Natural killer cell (primary cell): ENCODE measurements around the gene ANXA2R. TPM values are rescaled to one million over a fixed set of nuclear protein-coding genes. Genes with fewer than 3 reads are reported as not detected.
A peak's percentile ranks its signal among the peaks of the same experiment; 100 is the strongest.
"Not testable (repeated sequence)": the region's sequence is repeated elsewhere in the genome, so short reads cannot be mapped to it uniquely, and the experiment has no call there.

Experiments
- ATAC-seq, 3 donors: fragments of 150-1000 bp in 2 of 3; fragments of 200-7000 bp in 1 of 3; cut with Tn5 transposase; 1 replicate in 1 of 3; 2 replicates in 2 of 3; pipeline ENCODE4 v1.10.0; 2021; ENCODE audit warnings: mild to moderate bottlenecking in 2 of 3, moderate library complexity in 2 of 3
- DNase-seq, 2 donors: peaks; one replicate each; pipeline versions ENCODE4 v3.0.0 to v3.0.0-alpha.2; 2013 to 2021; ENCODE audit warnings: mixed read lengths in 1 of 2
- H3K27ac ChIP-seq: one replicate; pipeline ENCODE4 v1.5.1; 2013; ENCODE audit warnings: mild to moderate bottlenecking, low read length
- H3K27me3 ChIP-seq: one replicate; pipeline ENCODE4 v1.6.1; 2013; ENCODE audit warnings: low read length; ENCODE audit not compliant: control insufficient read depth, insufficient read depth
- H3K36me3 ChIP-seq: one replicate; pipeline ENCODE4 v1.6.1; 2013; ENCODE audit warnings: low read length; ENCODE audit not compliant: control insufficient read depth, insufficient read depth
- H3K4me1 ChIP-seq: one replicate; pipeline ENCODE4 v1.6.1; 2013; ENCODE audit warnings: low read length; ENCODE audit not compliant: control insufficient read depth, insufficient read depth
- H3K4me3 ChIP-seq: one replicate; pipeline ENCODE4 v1.5.1; 2013; ENCODE audit warnings: low read length
- H3K9me3 ChIP-seq: one replicate; pipeline ENCODE4 v1.6.1; 2013; ENCODE audit warnings: low read length; ENCODE audit not compliant: control insufficient read depth, insufficient read depth
- H3K27ac Mint-ChIP-seq, 2 donors: one replicate each; pipeline ENCODE4 v1.8.0; 2022; ENCODE audit warnings: mild to moderate bottlenecking in 2 of 2, mixed read lengths in 2 of 2, moderate library complexity in 1 of 2
- H3K27me3 Mint-ChIP-seq, 2 donors: one replicate each; pipeline ENCODE4 v1.8.0; 2022; ENCODE audit warnings: low read depth in 2 of 2, mixed read lengths in 2 of 2
- H3K36me3 Mint-ChIP-seq: one replicate; pipeline ENCODE4 v1.8.0; 2022; ENCODE audit warnings: mixed read lengths
- H3K4me1 Mint-ChIP-seq, 2 donors: one replicate each; pipeline ENCODE4 v1.8.0; 2022; ENCODE audit warnings: mixed read lengths in 2 of 2
- H3K4me3 Mint-ChIP-seq: one replicate; pipeline ENCODE4 v1.8.0; 2022; ENCODE audit warnings: mild to moderate bottlenecking, moderate library complexity, mixed read lengths
- H3K9me3 Mint-ChIP-seq, 2 donors: one replicate each; pipeline ENCODE4 v1.8.0; 2022; ENCODE audit warnings: mixed read lengths in 2 of 2
- WGBS: methylation state at CpG from one replicate; pipeline ENCODE4 v1.1.7; 2013; ENCODE audit warnings: missing lambda C conversion rate; ENCODE audit not compliant: insufficient coverage; 5-methylcytosine and 5-hydroxymethylcytosine counted together
- intact Hi-C: fragments of 100-400 bp; cut with micrococcal nuclease; formaldehyde crosslinking; loops from one replicate; pipeline ENCODE4 v1.14.2; 2022
- total RNA-seq, 4 donors: library from RNA; stranded (reverse); fragments of 120-200 nt in 1 of 4; gene quantifications; one replicate each; pipeline versions ENCODE4 v1.2.3 to v1.2.4, GENCODE V29; 2013 to 2022
- TF ChIP-seq, protein P1 (sequence below): fragments of 200-600 bp; IDR thresholded peaks from one replicate; pipeline ENCODE4 v1.8.0; 2022; ENCODE audit warnings: antibody characterized with exemption

ANXA2R gene
- total RNA-seq, 3 donors from 2014 or later (not counting 1 experiment from before 2014, with no cell fraction given), result 34.3 to 55.2 (median 38.0) TPM

DNA sequence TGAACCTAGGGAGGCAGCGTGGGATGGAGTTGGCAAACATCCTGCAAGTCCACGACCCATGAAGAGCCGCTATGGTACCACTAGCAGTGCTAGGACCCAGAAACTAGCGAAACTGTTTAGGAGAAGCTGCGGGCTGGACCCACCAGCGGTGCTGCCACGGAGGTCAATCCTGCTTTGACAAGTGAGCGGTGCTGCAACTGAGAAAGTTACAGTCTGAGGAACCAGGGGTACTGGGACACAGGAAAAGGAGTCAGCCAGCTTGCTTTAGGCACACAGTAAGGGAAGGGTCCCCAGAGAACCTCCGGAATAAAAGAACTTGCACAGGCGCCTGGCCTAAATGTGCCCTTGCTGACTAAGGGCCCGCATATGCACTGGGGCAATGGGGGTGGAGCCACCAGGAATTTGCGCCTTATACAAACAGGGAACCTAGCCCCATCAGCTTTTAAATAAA, 23.6 kb upstream of the ANXA2R start:
- no peak for DNase-seq
- no peak overlapping the region for H3K4me3 ChIP-seq

GRCh38 chr5:43061352-43062075, 21.4 kb upstream of the ANXA2R start:
- Histone ChIP-seq H3K36me3 (no peaks in the 10 kb centered on the region), H3K4me3 (no peak overlapping the region), H3K27ac (no peak overlapping the region), H3K9me3 (no peaks in the 10 kb centered on the region), H3K27me3 (no peaks in the 10 kb centered on the region), H3K4me1 (peaks cover 12% of the 10 kb centered on the region)
- peak overlapping the region; percentile 5 to 56 for H3K27ac Mint-ChIP-seq
- WGBS, result 92% methylated on average over 4 of the region's 5 CpGs
- H3K4me1 Mint-ChIP-seq, result peaks cover 16% of the 10 kb centered on the region in 2 donors
- H3K9me3 Mint-ChIP-seq, result no peaks in the 10 kb centered on the region
- no peak overlapping the region for H3K4me3 Mint-ChIP-seq
- DNase-seq (no peak), ATAC-seq (no peak)
- no peaks in the 10 kb centered on the region for H3K36me3 Mint-ChIP-seq
- intact Hi-C loops, result no loop called here
- TF ChIP-seq, protein P1, sequence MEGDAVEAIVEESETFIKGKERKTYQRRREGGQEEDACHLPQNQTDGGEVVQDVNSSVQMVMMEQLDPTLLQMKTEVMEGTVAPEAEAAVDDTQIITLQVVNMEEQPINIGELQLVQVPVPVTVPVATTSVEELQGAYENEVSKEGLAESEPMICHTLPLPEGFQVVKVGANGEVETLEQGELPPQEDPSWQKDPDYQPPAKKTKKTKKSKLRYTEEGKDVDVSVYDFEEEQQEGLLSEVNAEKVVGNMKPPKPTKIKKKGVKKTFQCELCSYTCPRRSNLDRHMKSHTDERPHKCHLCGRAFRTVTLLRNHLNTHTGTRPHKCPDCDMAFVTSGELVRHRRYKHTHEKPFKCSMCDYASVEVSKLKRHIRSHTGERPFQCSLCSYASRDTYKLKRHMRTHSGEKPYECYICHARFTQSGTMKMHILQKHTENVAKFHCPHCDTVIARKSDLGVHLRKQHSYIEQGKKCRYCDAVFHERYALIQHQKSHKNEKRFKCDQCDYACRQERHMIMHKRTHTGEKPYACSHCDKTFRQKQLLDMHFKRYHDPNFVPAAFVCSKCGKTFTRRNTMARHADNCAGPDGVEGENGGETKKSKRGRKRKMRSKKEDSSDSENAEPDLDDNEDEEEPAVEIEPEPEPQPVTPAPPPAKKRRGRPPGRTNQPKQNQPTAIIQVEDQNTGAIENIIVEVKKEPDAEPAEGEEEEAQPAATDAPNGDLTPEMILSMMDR, result no peak
- no peaks in the 10 kb centered on the region for H3K27me3 Mint-ChIP-seq

More for the DNA sequence above, 23.6 kb upstream of the ANXA2R start:
- 97% methylated on average over 12 of the region's 12 CpGs for WGBS
- ATAC-seq, result no peak
- H3K27ac ChIP-seq, result peak overlapping the region; percentile 96
- H3K4me3 Mint-ChIP-seq, result no peak overlapping the region
- H3K27me3 Mint-ChIP-seq, result no peaks in the 10 kb centered on the region
- H3K36me3 ChIP-seq, result no peaks in the 10 kb centered on the region
- intact Hi-C loops, result loop anchor here (1.0 to 2.0 kb wide), 2 partner anchors 21 to 71 kb away; no protein-coding TSS in a partner anchor
- H3K4me1 Mint-ChIP-seq, result peaks cover 31 to 32% of the 10 kb centered on the region in 2 donors
- no peaks in the 10 kb centered on the region for H3K9me3 Mint-ChIP-seq
- H3K4me1 ChIP-seq, result peaks cover 30% of the 10 kb centered on the region
- no peaks in the 10 kb centered on the region for H3K27me3 ChIP-seq
- peak overlapping the region; percentile 97 to 100 for H3K27ac Mint-ChIP-seq
- H3K9me3 ChIP-seq, result no peaks in the 10 kb centered on the region
- H3K36me3 Mint-ChIP-seq, result no peaks in the 10 kb centered on the region
- TF ChIP-seq, protein P1, result no peak

GRCh38 chr5:43060020-43060419, 19.9 kb upstream of the ANXA2R start:
- intact Hi-C loops, result not testable (repeated sequence)

DNA sequence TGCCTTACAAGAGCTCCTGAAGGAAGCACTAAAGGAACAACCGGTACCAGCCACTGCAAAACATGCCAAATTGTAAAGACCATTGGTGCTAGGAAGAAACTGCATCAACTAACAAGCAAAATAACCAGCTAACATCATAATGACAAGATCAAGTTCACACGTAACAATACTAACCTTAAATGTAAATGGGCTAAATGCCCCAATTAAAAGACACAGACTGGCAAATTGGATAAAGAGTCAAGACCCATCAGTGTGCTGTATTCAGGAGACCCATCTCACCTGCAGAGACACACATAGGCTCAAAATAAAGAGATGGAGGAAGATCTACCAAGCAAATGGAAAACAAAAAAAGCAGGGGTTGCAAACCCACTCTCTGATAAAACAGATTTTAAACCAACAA, 15.0 kb upstream of the ANXA2R start:
- H3K9me3 Mint-ChIP-seq, H3K27me3 Mint-ChIP-seq, H3K4me1 Mint-ChIP-seq, H3K36me3 ChIP-seq, H3K4me1 ChIP-seq, H3K27ac ChIP-seq, H3K4me3 ChIP-seq, H3K9me3 ChIP-seq, H3K4me3 Mint-ChIP-seq, H3K36me3 Mint-ChIP-seq, ATAC-seq, DNase-seq, H3K27me3 ChIP-seq, intact Hi-C loops, H3K27ac Mint-ChIP-seq: not testable (repeated sequence)
- 100% methylated on average over 1 of the region's 2 CpGs for WGBS

More at GRCh38 chr5:43060020-43060419, 19.9 kb upstream of the ANXA2R start:
- not testable (repeated sequence) for H3K4me3 ChIP-seq, H3K36me3 ChIP-seq, H3K9me3 ChIP-seq, ATAC-seq, H3K36me3 Mint-ChIP-seq, H3K27me3 ChIP-seq, DNase-seq, H3K4me3 Mint-ChIP-seq, H3K27ac ChIP-seq, H3K27me3 Mint-ChIP-seq, H3K9me3 Mint-ChIP-seq, H3K27ac Mint-ChIP-seq
- WGBS, result 100% methylated on average over 1 of the region's 2 CpGs
- H3K4me1 Mint-ChIP-seq, result peaks cover 10 to 14% of the 10 kb centered on the region in 2 donors
- H3K4me1 ChIP-seq, result peaks cover 12% of the 10 kb centered on the region
